ENCODE measurements around the gene ARPC1A.
"Not testable (repeated sequence)": the region's sequence is repeated elsewhere in the genome, so short reads cannot be mapped to it uniquely, and the experiment has no call there.

The ARPC1A gene

DNA sequence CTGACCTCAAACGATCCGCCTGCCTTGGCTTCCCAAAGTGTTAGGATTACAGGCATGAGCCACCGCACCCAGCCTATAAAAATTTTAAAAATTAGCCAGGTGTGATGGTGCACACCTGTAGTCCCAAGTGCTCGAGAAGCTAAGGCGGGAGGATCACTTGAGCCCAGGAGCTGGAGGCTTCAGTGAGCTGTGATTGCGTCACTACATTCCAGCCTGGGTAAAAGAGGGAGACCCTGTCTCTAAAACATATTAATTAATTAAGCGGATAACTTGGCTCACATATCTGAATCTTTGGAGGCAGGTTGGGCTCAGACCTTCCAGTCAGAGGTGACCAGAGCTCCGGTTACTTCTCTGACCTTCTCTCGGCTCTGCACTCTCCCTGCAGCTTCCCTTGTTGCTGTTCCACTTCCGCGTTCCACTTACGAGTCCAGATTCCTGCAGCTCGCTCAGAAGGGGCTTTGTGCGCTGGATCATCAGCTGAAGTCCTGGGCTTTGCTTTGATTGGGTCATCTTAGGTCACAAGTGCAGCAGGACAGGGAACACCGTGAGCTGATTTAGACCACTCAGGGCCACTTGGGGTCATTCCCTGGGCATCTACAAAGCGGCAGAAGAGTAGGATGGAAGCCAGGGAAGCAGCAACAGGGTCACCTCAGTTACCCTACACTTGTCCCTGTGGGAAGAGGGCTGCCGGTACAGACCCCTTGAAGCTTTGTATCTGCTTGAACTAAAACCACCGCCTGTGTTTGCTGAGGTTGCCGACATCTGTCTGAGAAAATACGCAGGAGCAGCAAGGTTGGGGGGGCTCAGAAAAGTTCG, 46.8 kb downstream of the ARPC1A start:
- DNase-seq: no peak

GRCh38 chr7:99373091-99374066, 47.7 kb downstream of the ARPC1A start:
- no peak for DNase-seq

GRCh38 chr7:99374111-99375064, 48.7 kb downstream of the ARPC1A start, which contains the start of gene ARPC1B:
TSS of gene ARPC1B (plus strand) at chr7:99374730. CDS start at chr7:99385715, 10,985 bp downstream.
- DNase-seq: peak; percentile 85

DNA sequence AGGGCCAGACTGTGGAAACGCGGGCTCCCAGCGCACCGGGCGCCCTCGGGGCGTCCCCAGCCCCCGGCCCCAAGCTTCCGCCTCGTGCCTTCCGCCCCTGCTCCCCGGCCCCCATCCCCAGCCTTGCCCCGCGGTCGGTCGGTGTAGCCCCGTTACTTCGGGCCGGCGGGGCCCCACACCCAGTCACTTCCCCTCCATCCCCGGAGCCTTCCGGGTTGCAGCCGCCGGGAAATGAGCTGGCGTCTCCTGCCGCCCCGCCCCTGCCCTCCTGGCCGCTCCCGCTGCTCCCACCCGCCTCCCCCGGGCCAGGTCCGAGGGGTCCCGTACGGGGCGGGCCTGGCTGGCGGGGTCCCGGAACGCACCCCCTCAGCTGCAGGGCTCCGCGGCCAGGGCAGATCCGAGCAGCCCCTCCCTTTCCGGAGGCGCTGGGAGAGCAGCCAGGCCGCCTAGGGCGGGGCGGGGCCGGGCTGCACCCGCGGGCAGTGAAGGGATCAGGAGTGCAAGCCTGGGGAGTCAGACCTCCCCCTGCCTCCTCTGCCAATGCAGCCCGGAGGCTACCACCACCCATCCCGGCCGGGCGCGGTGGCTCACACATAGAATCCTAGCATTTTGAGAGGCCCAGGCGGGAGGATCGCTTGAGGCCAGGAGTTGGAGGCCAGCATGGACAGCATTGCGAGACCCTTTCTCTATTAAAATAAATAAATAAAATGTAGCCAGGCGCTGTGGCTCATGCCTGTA, 49.5 kb downstream of the ARPC1A start:
- DNase-seq: peak; percentile 62

GRCh38 chr7:99379043-99379577, 53.4 kb downstream of the ARPC1A start:
- peak; percentile 56 for DNase-seq

DNA sequence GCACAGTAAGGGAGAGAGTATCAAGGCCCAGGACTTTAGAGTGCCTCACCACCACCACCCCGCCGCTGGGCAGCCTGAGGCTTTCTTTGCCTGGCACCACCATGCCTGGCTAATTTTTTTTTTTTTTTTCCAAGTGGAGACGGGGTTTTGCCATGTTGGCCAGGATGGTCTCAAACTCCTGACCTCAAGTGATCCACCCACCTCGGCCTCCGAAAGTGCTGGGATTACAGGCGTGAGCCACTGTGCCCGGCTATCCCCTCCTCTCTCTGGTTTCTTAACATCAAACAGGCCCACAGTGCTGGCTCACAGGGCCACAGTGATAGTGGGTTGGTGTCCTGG, 54.0 kb downstream of the ARPC1A start:
- not testable (repeated sequence) for DNase-seq

GRCh38 chr7:99380032-99380822, 54.5 kb downstream of the ARPC1A start:
- DNase-seq: peak; percentile 51

DNA sequence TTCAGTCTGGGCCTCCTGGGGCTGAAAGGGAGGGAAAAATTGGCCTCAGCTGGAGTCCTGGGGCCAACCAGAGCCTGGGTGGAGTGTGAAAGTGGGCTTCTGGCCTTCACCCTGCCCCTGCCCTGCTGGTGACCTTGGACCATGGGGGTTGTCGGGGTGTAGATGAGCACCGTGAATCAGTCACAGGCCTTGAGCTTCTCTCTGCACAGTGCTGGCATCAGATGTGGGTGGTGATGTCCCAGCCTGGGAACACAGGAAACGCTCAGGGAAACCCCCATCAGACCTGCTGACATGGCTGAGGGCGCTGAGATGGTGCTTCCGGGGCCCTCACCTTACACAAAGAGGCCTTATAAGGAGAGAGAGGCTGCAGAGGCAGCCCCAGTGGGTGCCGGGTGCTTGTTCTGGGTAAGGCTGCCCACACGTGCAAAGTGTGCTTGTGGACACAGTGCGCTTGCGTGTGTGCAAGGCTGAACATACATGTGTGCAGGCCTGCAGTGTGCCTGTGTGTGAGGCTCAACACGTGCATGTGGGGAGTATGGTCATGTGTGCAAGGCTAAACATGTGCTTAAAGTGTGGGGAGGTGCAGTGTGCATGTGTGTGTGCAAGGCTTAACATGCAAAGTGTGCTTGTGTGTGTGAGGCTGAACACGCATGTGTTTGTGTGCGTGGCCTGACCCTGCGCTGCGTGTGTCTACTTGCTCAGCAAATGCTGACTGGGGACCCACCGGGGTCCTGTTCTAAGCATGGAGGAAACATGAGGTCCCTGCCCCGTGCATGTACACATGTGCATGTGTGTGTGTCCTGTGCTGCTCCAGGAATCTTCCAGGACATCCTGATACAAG, 55.3 kb downstream of the ARPC1A start:
- peak; percentile 92 for DNase-seq

DNA sequence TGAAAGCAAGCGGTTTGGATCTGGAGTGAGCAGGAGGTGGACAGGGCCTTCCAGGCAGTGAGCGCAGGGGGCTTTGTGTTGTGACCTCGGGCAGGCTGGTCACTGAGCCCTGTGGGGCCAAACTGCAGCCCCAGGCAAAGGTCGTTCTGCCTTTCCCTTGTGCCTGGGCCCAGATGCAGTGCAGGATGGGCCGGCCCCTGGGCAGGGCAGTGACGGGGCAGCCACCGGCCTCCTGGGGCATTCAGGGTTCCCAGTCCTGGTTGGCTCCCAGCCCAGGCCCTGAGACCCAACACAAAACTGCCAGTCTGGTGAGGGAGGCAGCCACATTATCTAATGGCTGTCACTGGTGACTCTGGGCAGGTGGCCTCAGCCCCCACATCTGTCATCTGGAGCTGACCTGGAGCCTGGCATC, 56.0 kb downstream of the ARPC1A start:
- DNase-seq: no peak

GRCh38 chr7:99383203-99383602, 57.5 kb downstream of the ARPC1A start:
- DNase-seq: no peak

- DNase-seq: no peak
Observed at GRCh38 chr7:99383791-99384370, 58.2 kb downstream of the ARPC1A start.

DNA sequence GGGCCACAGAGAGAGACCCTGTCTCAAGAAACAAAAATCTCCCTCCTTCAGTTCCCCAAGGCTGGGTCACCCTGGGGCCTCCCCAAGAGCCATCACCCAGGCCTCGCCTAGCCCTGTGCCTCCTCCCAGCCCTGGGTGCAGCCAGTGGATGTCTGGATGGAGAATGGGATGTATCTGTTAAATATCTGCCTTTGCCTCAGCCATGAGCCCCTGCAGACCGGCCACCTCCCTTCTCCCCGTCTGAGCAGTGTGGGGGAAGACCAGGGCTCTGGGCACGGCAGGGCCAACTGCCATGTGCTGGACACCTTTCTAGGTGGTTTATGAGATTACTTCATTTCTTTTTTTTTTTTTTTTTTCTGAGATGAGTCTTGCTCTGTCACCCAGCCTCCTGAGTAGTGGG, 58.8 kb downstream of the ARPC1A start:
- DNase-seq: no peak

GRCh38 chr7:99385564-99385963, 59.9 kb downstream of the ARPC1A start:
- DNase-seq: no peak

GRCh38 chr7:99386584-99387238, 61.0 kb downstream of the ARPC1A start:
- no peak for DNase-seq

GRCh38 chr7:99387239-99387635, 61.5 kb downstream of the ARPC1A start:
- DNase-seq: not testable (repeated sequence)

GRCh38 chr7:99387912-99388311, 62.2 kb downstream of the ARPC1A start:
- DNase-seq: no peak

- DNase-seq: no peak
Observed at GRCh38 chr7:99389772-99390171, 64.1 kb downstream of the ARPC1A start.

GRCh38 chr7:99390941-99391602, 65.4 kb downstream of the ARPC1A start:
- DNase-seq: no peak
